HFF-Myc (cell line): ENCODE results near the gene ARHGEF28.
A peak's percentile ranks its signal among the peaks of the same experiment; 100 is the strongest.

Experiments
- DNase-seq: peaks from one replicate; pipeline ENCODE4 v3.0.0-alpha.2; 2011; ENCODE audit warnings: low read depth; ENCODE audit errors: extremely low read depth
- H3K4me3 ChIP-seq: replicated peaks from 2 replicates; pipeline ENCODE4 v1.5.1; 2011; ENCODE audit warnings: low read depth, mild to moderate bottlenecking, control low read depth, low read length
- CTCF ChIP-seq: IDR thresholded peaks from 2 replicates; pipeline ENCODE4 v1.5.1; 2012; ENCODE audit warnings: mild to moderate bottlenecking, low read depth, low read length, control low read depth; ENCODE audit errors: missing control alignments

ARHGEF28 gene

DNA sequence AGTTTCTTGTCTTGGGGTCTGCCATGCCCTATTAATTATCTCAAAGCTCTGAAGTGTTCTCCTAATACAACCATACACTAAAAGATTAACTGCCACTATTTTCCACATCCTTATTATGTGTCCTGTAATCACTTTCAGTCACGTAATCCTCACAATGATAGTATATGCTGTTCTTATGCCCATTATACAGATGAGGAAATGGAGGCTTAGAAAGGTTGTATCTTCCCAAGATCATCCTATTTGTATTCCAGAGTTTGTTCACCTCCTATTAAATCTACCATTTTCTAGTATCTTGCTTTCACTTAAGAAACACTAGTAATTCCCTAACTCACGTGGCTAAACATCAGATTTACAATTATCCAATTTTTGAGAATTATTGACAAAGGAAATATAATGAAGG lies 2.9 kb upstream of the ARHGEF28 start:
- no peak overlapping the region for H3K4me3 ChIP-seq
- DNase-seq = no peak
- TF ChIP-seq CTCF = no peak

DNA sequence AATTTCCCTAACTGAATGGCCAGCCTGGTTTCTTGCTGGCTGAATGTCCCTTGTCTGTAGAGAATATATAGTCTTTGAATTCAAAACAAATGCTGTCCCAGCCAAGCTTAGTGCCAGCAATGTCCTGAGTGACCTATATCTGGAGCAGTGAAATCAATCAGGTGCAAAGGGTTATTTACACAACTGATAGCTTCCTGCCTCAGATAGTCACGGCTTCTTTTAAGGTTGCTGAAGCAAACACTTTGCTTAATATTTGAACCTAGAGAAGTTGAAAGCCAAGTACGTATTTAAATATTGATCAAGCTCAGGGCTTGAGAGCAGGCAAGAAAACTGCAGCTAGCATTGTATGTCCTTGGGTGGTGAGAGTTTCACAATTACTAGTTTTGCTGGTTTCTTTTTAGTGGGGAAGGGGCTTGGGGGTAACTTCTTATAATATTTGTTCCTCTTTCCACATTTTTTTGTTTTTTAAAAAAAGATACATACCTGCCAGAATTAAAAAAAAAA lies 2.0 kb upstream of the ARHGEF28 start:
- no peak for DNase-seq
- H3K4me3 ChIP-seq = no peak overlapping the region

DNA sequence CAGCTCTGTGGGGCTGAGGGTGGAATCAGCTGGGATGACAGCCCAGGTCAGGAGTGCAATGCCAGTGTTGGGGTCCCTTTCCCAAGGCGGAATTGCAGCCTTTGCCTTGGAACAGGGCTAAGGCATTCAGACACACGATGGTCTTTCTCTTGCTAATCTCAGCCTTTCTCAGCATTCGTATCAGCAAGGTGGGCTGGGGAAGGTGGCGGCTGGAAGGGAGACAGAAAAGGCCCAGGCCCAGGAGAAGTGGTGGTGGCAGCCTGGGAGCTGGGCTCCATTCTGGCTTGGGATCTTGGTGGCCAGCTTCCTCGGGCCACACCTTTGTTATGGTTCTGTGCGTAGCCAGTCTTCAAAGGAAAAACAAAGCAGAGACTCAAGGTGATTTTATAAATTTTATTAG lies 1.1 kb upstream of the ARHGEF28 start:
- peak overlapping the region; percentile 69 for H3K4me3 ChIP-seq
- no peak for DNase-seq
- TF ChIP-seq CTCF = no peak

More for the DNA sequence above, 2.0 kb upstream of the ARHGEF28 start:
- no peak for TF ChIP-seq CTCF

DNA sequence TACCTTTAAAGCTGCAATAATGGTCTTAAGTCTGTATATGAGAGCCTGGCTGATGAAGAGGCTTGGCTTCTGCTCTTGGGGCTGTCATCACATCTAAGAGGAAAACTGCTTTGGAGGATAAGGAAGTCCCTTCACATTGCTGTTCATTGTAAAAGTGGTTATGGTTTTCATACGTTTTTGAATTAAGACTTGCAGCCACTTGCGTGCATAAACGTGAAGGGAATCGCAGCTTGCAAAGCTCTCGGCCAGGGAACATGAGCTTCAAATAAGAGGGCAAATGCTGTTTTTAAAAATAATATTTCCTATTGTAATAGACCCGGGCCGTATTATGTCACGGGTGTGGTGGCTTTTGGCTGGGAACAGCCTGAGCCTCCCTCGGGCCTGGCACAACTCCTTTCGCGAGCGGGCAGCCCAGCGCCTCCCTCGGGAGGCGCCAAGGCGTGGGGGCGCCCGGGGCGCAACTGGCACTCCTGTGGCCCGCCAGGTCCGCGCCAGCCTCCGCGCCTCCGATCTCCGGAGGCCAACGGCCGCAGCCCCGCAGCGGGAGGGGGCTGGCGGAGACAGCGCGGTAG lies 538 bp upstream of the ARHGEF28 start:
- peak overlapping the region; percentile 69 for H3K4me3 ChIP-seq
- no peak for DNase-seq
- no peak for TF ChIP-seq CTCF

DNA sequence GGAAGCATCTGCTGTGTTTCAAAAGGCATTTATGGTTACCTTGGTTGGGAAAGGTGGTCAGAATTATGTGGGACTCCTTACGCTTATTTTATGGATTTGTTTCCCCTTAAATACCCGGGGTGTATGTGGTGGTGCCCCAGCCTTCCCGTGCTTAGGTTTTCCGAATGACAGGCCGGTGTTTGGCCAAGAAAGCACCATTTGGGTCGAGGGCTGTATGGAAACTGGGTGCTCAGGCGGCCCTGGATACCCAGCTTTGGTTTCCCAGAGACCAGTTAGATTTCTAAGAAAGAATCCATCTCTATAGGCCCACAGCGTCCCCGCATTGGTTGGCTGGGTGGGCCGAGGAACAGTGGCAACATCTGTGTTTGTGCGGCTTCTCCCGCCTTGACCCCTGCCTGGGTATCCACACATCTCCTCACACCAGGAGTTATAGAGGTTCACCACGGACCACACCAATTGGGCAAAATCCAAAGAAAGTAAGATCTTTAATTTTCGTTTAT lies 868 bp downstream of the ARHGEF28 start:
- TF ChIP-seq CTCF = no peak
- no peak for DNase-seq
- H3K4me3 ChIP-seq = peak overlapping the region; percentile 69

- no peak overlapping the region for H3K4me3 ChIP-seq
- no peak for TF ChIP-seq CTCF
- no peak for DNase-seq
Observed at GRCh38 chr5:73629456-73629855, 3.5 kb downstream of the ARHGEF28 start.

- no peak for TF ChIP-seq CTCF
- H3K4me3 ChIP-seq = no peak overlapping the region
- no peak for DNase-seq
Observed at GRCh38 chr5:73630765-73631164, 4.8 kb downstream of the ARHGEF28 start.
